Fibroblast of lung (primary cell): ENCODE measurements around the gene CHN2. TPM values are rescaled to one million over a fixed set of nuclear protein-coding genes. Genes with fewer than 3 reads are reported as not detected.

Experiments
- DNase-seq, 2 donors: peaks; one replicate each; pipeline versions ENCODE4 v3.0.0 to v3.0.0-alpha.2; 2010; ENCODE audit warnings: low read depth in 2 of 2
- H2AFZ ChIP-seq: 2 replicates; pipeline ENCODE4 v1.5.1; 2012; ENCODE audit warnings: low read length, control low read depth, inconsistent platforms
- H3K27ac ChIP-seq: 2 replicates; pipeline ENCODE4 v1.5.1; 2011; ENCODE audit warnings: low read length, control low read depth; ENCODE audit not compliant: insufficient read depth
- H3K27me3 ChIP-seq: 2 replicates; pipeline ENCODE4 v1.5.1; 2011; ENCODE audit warnings: mild to moderate bottlenecking, low read length; ENCODE audit not compliant: control insufficient read depth, insufficient read depth
- H3K36me3 ChIP-seq: 2 replicates; pipeline ENCODE4 v1.5.1; 2011; ENCODE audit warnings: low read length; ENCODE audit not compliant: control insufficient read depth, insufficient read depth
- H3K4me1 ChIP-seq: 2 replicates; pipeline ENCODE4 v1.5.1; 2011; ENCODE audit warnings: low read length; ENCODE audit not compliant: control insufficient read depth, insufficient read depth; ENCODE audit errors: extremely low read depth
- H3K4me2 ChIP-seq: 2 replicates; pipeline ENCODE4 v1.5.1; 2011; ENCODE audit warnings: low read length, control low read depth; ENCODE audit not compliant: insufficient read depth; ENCODE audit errors: extremely low read depth
- H3K4me3 ChIP-seq, 4 experiments: fragments of 200-600 bp in 1 of 4; sonication (generic) in 1 of 4; replicated peaks in 1 of 4; 2 replicates each; pipeline ENCODE4 v1.5.1; 2011 to 2016; ENCODE audit warnings: low read length in 4 of 4, low read depth in 3 of 4, mild to moderate bottlenecking in 3 of 4, control low read depth in 2 of 4, inconsistent platforms in 1 of 4, mixed read lengths in 1 of 4; ENCODE audit not compliant: insufficient read depth in 1 of 4; ENCODE audit errors: control extremely low read depth in 1 of 4
- H3K79me2 ChIP-seq: 2 replicates; pipeline ENCODE4 v1.5.1; 2012; ENCODE audit warnings: mild to moderate bottlenecking, low read length, inconsistent platforms; ENCODE audit not compliant: control insufficient read depth, insufficient read depth
- H3K9ac ChIP-seq: 2 replicates; pipeline ENCODE4 v1.5.1; 2011; ENCODE audit warnings: mild to moderate bottlenecking, low read length, control low read depth; ENCODE audit not compliant: insufficient read depth
- H3K9me3 ChIP-seq: 2 replicates; pipeline ENCODE4 v1.5.1; 2012; ENCODE audit warnings: low read depth, low read length; ENCODE audit not compliant: control insufficient read depth, insufficient read depth
- H4K20me1 ChIP-seq: 2 replicates; pipeline ENCODE4 v1.5.1; 2011; ENCODE audit warnings: low read length; ENCODE audit not compliant: control insufficient read depth, insufficient read depth; ENCODE audit errors: extremely low read depth
- EZH2 ChIP-seq: IDR thresholded peaks from 2 replicates; pipeline ENCODE4 v1.5.1; 2012; ENCODE audit warnings: low read length, control low read depth, mild to moderate bottlenecking; ENCODE audit errors: missing control alignments
- polyA plus RNA-seq, 2 donors: library from polyadenylated mRNA; depleted of rRNA in 1 of 2; stranded (reverse) in 1 of 2; unstranded in 1 of 2; fragments of >200 nt; gene quantifications; 2 replicates each; pipeline ENCODE4 v1.2.1, GENCODE V29; 2011 to 2012; ENCODE audit warnings: missing spikeins in 1 of 2
- total RNA-seq: library from RNA; depleted of rRNA; stranded (reverse); fragments of >200 nt; gene quantifications from 2 replicates; pipeline ENCODE4 v1.2.1, GENCODE V29; 2014
- TF ChIP-seq, protein P1 (sequence below), 2 donors: IDR thresholded peaks in 1 of 2; conservative IDR thresholded peaks in 1 of 2; 1 replicate in 1 of 2; 2 replicates in 1 of 2; pipeline ENCODE4 v1.5.1; 2011 to 2012; ENCODE audit warnings: low read length in 2 of 2, control low read depth in 1 of 2, inconsistent platforms in 1 of 2, low read depth in 1 of 2, mild to moderate bottlenecking in 1 of 2

The CHN2 gene
- total and polyA plus RNA-seq, 2 donors (not counting 1 experiment from before 2014, with no cell fraction given): 0.33 to 0.53 TPM

DNA sequence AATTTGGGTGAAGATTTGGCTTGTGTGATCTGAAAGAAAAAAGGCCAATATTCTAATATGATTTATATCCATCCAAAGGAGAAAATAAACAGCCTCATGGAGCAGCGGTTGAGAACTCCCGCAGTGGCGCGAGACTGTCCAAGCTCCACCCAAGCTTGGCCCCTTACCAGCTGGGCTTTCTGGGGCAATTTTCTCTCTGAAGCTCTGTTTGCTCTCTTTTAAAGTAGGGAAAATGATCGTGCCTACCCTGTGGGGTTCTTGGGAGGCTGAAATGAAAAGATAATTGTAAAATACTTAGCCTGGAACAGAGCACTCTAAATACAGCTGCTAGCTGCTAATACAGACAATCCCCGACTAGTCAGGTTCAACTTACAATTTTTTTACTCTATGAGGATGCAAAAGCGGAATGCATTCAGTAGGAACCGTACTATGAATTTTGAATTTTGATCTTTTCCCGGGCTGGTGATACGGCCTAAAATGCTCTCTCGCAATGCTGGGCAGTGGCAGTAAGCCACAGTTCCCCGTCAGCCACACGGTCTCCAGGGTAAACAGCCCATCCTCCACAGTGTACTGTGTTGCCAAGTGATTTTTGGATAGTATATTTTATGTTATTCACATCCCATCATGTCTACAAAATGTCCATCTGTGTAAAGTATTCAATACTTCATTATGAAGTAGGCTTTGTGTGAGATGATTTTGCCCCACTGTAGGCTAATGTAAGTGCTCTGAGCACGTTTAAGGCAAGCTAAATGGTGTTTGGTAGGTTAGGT lies 137.7 kb downstream of the CHN2 start:
- Histone ChIP-seq H4K20me1 (no peaks in the 10 kb centered on the region), H3K9me3 (no peaks in the 10 kb centered on the region), H3K27ac (no peak overlapping the region), H3K9ac (no peak overlapping the region), H3K4me1 (no peaks in the 10 kb centered on the region), H3K4me2 (no peak overlapping the region), H2AFZ (no peak overlapping the region), H3K36me3 (no peaks in the 10 kb centered on the region), H3K27me3 (no peaks in the 10 kb centered on the region), H3K79me2 (no peaks in the 10 kb centered on the region), H3K4me3 (no peak overlapping the region)
- DNase-seq: no peak
- TF ChIP-seq, protein P1, sequence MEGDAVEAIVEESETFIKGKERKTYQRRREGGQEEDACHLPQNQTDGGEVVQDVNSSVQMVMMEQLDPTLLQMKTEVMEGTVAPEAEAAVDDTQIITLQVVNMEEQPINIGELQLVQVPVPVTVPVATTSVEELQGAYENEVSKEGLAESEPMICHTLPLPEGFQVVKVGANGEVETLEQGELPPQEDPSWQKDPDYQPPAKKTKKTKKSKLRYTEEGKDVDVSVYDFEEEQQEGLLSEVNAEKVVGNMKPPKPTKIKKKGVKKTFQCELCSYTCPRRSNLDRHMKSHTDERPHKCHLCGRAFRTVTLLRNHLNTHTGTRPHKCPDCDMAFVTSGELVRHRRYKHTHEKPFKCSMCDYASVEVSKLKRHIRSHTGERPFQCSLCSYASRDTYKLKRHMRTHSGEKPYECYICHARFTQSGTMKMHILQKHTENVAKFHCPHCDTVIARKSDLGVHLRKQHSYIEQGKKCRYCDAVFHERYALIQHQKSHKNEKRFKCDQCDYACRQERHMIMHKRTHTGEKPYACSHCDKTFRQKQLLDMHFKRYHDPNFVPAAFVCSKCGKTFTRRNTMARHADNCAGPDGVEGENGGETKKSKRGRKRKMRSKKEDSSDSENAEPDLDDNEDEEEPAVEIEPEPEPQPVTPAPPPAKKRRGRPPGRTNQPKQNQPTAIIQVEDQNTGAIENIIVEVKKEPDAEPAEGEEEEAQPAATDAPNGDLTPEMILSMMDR (conservative IDR thresholded peaks at IDR 0.05 in 1 of 2, IDR thresholded peaks at IDR 0.05 in 1 of 2; ENCODE audit: low read depth in 1 of 2, low read length in 2 of 2): no peak
- TF ChIP-seq EZH2: no peak

DNA sequence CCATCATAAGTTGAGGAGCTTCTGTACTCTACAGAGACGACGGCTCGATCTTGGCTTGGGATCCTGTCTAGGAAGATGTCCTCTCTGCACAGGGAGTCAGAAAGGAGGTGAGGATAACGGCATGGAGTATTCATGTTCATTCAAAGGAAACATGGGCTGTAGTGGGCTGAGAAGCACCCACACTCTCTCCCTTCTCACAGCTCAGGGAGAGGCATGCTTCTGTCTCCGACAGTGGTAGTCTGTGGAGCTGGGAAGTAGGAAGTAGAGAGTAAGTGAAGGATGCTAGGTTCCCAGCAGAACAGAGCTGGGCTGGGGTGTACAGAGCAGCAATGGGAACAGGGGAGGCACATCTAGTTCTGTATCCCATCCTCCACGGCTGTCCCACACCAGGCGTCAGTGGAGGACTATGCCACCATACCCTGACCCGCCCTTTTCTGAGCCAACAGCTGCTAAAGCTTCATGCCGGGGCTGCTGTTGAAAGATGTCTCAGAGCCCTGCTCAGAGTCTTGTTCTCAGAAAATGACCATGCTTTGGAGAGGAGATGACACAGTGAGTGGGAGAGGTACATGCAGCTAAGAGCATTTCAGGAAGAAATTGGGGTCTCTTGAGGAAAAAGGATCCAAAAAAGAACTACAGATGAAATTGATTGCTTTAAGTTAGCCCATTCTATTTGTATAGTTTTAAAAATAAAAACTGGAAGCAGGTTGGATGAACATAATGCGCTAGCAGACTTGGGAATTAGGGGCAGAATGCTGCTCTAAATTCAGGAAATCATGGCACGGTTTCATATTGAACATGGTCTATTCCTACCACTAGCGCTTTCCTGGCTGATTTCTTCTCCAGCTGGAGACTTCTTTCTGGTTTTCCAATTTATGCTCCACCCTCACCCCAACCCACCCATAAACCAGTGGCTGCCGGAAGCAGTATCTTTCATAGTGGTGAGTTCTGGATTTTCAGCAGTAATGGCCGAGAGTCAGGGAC lies 138.6 kb downstream of the CHN2 start:
- Histone ChIP-seq H4K20me1 (no peaks in the 10 kb centered on the region), H3K9me3 (no peaks in the 10 kb centered on the region), H3K36me3 (no peaks in the 10 kb centered on the region), H3K4me2 (no peak overlapping the region), H2AFZ (no peak overlapping the region), H3K4me1 (no peaks in the 10 kb centered on the region), H3K27me3 (no peaks in the 10 kb centered on the region), H3K79me2 (no peaks in the 10 kb centered on the region), H3K9ac (no peak overlapping the region), H3K4me3 (no peak overlapping the region), H3K27ac (no peak overlapping the region)
- DNase-seq: no peak
- TF ChIP-seq, protein P1 (conservative IDR thresholded peaks at IDR 0.05 in 1 of 2, IDR thresholded peaks at IDR 0.05 in 1 of 2; ENCODE audit: low read depth in 1 of 2, low read length in 2 of 2): no peak
- no peak for TF ChIP-seq EZH2
